ENCODE data around the gene RAB11B.
A peak's percentile ranks its signal among the peaks of the same experiment; 100 is the strongest.
"Not testable (repeated sequence)": the region's sequence is repeated elsewhere in the genome, so short reads cannot be mapped to it uniquely, and the experiment has no call there.

RAB11B gene

DNA sequence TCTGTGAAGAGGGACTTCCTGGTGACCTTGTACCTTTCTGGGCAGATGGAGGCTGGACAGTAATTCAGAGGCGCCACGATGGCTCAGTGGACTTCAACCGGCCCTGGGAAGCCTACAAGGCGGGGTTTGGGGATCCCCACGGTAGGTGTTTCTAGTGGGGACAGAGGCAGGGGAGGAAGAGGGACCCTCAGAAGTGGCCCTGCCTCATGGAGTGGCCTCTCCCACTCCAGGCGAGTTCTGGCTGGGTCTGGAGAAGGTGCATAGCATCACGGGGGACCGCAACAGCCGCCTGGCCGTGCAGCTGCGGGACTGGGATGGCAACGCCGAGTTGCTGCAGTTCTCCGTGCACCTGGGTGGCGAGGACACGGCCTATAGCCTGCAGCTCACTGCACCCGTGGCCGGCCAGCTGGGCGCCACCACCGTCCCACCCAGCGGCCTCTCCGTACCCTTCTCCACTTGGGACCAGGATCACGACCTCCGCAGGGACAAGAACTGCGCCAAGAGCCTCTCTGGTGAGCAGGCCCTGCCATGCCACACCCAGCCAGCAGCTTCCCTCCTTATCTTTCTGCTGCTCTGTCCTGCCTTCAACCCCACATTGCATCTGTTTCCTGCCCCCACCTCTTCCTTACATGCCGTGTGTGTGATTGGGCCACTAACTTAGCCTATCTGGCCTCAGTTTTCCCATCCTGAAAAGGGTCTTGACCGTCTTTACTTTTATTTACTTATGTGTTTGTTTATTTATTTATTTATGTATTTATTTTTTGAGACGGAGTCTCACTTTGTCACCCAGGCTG, 19.0 kb upstream of the RAB11B start:
- DNase-seq, result no peak

DNA sequence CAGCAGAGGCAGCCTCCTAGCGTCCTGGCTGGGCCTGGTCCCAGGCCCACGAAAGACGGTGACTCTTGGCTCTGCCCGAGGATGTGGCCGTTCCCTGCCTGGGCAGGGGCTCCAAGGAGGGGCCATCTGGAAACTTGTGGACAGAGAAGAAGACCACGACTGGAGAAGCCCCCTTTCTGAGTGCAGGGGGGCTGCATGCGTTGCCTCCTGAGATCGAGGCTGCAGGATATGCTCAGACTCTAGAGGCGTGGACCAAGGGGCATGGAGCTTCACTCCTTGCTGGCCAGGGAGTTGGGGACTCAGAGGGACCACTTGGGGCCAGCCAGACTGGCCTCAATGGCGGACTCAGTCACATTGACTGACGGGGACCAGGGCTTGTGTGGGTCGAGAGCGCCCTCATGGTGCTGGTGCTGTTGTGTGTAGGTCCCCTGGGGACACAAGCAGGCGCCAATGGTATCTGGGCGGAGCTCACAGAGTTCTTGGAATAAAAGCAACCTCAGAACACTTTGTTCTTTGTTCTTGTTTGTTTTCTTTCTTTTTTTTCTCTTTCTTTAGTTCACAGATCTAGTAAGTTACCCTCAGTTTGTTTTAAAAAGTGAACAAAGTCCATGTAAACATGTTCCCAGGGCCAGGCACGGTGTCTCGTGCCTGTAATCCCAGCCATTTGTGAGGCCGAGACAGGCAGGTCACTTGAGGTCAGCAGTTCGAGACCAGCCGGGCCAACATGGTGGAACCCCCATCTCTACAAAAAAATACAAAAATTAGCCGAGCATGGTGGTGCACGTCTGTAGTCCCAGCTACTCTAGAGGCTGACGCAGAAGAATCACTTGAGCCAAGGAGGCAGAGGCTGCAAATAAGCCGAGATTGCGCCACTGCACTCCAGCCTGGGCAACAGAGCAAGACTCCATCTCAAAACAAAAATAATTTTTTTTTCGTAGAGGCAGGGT, 16.0 kb upstream of the RAB11B start:
- no peak for DNase-seq

- DNase-seq, result not testable (repeated sequence)
Observed at GRCh38 chr19:8375766-8376165, 14.4 kb upstream of the RAB11B start.

GRCh38 chr19:8376373-8376974, 13.7 kb upstream of the RAB11B start:
- not testable (repeated sequence) for DNase-seq

- no peak for DNase-seq
Observed at GRCh38 chr19:8377598-8377997, 12.6 kb upstream of the RAB11B start.

GRCh38 chr19:8379156-8379891, 10.8 kb upstream of the RAB11B start:
- DNase-seq, result not testable (repeated sequence)

GRCh38 chr19:8384569-8384968, 5.6 kb upstream of the RAB11B start:
- not testable (repeated sequence) for DNase-seq

- DNase-seq, result not testable (repeated sequence)
Observed at GRCh38 chr19:8385103-8385502, 5.1 kb upstream of the RAB11B start.

- DNase-seq, result not testable (repeated sequence)
Observed at GRCh38 chr19:8385566-8385965, 4.6 kb upstream of the RAB11B start.

DNA sequence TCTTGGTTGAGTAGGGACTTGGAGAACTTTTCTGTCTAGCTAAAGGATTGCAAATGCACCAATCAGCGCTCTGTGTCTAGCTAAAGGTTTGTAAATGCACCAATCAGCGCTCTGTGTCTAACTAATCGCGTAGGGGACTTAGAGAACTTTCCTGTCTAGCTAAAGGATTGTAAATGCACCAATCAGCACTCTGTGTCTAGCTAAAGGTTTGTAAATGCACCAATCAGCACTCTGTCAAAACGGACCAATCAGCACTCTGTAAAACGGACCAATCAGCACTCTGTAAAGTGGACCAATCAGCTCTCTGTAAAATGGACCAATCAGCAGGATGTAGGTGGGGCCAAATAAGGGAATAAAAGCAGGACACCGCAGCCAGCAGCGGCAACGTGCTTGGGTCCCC, 3.7 kb upstream of the RAB11B start:
- not testable (repeated sequence) for DNase-seq

DNA sequence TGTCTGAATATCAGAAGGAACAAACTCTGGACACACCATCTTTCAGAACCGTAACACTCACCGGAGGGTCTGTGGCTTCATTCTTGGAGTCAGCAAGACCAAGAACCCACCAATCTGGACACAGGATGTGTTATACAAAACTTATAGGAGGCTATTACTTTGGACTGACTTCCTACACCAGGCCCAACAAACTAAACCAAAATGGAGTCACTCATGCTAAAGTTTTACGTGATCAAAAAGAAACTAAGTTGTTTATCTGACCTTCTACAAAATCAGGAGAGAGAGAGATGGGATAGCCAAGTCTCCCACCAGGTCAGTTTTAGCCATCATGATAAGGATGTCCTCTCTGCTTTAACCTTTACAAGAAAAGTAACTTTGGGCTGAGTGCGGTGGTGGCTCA, 3.2 kb upstream of the RAB11B start:
- no peak for DNase-seq

DNA sequence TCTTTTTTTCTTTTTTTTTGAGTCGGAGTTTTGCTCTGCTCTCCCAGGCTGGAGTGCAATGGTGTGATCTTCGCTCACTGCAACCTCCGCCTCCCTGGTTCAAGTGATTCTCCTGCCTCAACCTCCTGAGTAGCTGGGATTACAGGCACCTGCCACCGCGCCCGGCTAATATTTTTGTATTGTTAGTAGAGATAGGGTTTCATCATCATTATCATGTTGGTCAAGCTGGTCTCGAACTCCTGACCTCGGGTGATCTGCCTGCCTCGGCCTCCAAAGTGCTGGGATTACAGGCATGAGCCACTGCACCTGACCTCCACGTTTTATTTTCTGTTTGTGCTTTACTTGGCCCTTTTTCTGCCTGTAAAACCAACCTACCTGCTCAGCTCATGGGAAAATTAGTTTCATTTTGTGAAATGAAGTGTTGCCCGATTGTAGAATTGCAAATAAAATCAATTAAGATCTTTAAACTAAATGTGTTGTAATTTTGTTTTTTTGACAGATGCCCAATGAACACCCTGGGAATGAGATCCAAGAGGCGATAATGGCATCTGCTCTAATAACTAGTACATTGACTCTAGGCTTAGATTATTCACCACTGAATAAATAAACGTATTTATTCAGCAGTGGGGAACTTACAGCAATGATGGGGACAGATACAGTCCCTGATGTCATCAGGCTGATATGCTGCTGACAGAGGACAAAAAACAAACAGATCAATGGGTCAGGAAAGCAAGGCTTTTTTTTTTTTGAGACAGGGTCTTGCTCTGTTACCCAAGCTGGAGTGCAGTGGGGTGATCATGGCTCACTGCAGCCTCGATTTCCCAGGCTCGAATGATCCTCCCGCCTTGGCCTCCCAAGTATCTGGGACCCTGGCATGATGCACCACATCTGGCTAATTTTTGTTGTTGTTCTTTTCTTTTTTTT, 2.2 kb upstream of the RAB11B start:
- DNase-seq, result no peak

DNA sequence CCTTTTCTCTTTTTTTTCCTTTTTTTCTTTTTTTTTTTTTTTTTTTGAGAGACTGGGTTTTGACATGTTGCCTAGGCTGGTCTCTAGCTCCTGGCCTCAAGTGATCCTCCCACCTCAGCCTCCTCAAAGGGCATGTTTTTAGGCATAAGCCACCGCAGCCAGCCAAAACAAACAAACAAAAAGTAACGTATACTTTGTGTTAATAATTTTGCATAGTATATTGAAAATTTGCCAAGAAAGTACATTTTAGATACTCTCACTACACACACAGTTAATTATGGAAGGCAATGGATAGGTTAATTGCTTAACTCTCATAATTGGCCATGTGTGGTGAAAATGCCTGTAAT, 1.6 kb upstream of the RAB11B start:
- no peak for DNase-seq

- DNase-seq, result peak; percentile 85
Observed at GRCh38 chr19:8390617-8390981, 439 bp downstream of the RAB11B start.

DNA sequence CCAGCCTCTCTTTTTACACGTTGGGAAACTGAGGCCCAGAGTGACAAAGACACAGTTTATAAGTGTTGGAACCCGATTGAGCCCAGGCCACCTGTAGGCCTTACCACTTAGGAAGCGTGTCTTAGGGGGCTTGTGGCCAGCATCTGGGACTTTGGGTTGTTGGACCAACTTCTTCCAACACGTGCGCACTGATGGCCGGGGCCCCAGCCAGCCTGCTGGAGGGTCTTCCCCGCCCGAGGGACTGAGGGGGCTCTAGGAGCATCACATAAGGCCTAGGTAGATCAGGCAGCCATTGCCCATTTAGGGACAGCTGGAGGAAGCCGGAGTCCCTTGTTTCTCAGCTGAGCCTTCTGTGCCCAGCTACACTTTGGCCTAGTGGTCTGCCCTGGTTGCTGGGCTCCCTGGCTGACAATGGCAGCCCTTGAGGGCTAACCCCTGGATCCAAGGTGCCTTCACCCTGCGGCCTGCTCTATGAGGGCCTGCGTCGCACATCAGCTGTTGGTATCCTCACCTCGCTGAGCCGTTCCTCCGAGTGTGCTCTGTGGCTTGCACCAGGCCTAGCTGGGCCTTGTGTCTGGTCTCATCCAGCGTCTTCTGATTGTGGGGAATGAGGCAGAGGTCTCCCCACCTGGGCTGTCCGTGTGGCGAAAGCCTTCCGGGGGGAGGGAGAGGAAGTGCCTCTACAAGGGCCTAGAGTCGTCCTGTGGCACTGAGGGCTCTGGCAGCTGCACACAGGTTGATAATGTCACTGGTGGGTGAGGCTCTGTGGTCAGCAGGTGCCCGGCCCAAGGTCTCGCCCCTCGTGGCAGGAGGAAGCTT, 1.2 kb downstream of the RAB11B start:
- no peak for DNase-seq

DNA sequence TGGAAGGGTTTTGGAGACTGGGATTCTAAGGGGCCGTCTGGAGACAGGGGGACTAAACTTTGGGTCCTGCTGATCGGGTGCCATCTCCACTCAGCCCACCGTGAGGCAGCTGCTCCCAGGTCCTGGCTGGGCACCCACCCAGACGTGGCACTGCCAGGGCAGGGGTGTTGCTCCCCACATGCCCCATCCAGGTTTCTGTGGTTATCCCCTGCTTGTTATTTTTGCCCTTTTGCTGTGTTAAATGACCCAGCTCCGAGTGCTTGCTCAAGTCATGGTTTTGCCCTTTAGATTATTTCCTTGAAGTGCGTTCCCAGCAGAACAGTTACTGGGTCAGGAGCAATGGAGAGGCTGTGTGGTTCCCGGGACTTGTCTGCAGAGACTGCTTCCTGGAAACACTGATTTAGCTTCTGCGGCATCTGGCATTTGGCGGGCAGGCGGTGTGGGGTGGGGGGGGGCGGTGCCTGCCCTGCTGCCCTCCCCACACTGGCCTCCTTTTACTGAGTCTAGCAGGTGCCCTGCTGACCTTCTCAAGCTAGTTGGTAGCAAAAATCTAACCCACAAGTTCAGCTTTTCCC, 1.9 kb downstream of the RAB11B start:
- DNase-seq, result no peak

DNA sequence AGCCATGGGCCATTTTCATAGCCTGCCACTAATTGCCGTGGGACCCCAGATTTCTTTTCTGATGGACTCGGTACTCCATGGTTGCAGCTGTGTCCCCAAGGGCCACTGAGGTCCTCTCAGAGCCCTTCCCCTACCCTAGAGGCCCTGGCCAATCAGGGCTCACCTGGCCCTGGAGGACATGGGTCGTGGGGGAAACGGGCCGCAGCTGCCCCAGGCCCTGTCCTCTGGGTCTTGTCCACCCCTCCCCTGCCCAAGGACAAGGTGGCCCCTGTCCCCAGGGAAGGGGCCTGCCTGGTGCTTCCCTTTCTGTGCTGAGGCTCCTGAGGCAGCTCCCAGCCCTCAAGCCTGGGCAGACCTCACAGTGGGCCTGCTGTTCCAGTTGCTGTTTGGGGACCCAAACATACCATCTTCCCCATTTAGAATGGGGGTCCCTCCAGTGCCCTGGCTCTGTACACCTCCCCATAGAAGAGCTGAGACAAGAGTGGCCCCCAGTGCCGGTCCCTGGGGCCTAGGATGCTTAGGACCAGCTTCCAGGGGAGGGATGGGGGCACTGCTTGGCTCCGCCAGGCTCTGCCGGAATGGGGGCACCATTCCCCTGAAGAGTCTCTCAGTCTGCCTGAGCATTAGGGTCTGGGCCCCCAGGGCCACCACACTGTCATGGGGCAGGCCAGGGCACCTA, 3.2 kb downstream of the RAB11B start:
- no peak for DNase-seq

GRCh38 chr19:8393871-8394250, 3.7 kb downstream of the RAB11B start:
- DNase-seq, result no peak

GRCh38 chr19:8395621-8396082, 5.5 kb downstream of the RAB11B start:
- no peak for DNase-seq

DNA sequence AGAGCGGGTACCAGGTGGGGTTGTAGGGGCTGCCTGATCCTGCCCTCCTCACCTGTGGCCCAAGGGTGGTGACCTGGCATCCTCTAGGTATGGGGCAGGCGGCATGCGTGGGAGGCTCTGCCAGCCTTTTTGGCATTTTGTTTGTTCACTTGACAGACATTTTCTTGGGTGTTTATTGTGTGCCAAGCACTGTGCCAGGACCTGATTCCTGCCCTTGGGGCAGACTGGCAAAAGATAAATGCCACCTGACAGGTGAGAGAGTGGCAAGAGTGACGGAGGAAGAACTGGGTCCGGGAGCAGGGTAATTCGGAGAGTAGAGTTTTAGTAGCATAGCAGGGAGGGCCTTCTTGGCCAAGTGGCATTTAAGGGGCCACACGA, 6.0 kb downstream of the RAB11B start:
- DNase-seq, result no peak
